H9 (cell line): Measurements from ENCODE around the gene TAF12. TPM values are rescaled to one million over a fixed set of nuclear protein-coding genes. Genes with fewer than 3 reads are reported as not detected.

Experiments
- DNase-seq: peaks from one replicate; pipeline ENCODE4 v3.0.0-alpha.2; 2017
- H2AFZ ChIP-seq: one replicate; pipeline ENCODE4 v1.6.1; 2013; ENCODE audit warnings: mild to moderate bottlenecking, low read length, control low read depth, moderate library complexity
- H2AK5ac ChIP-seq: 2 replicates; pipeline ENCODE4 v1.6.1; 2013; ENCODE audit warnings: low read length, control low read depth, mixed read lengths; ENCODE audit not compliant: insufficient read length
- H2BK120ac ChIP-seq: one replicate; pipeline ENCODE4 v1.6.1; 2013; ENCODE audit warnings: low read depth, mild to moderate bottlenecking, low read length, control low read depth, inconsistent platforms; ENCODE audit not compliant: poor library complexity, severe bottlenecking
- H2BK12ac ChIP-seq: 2 replicates; pipeline ENCODE4 v1.6.1; 2013; ENCODE audit warnings: low read length, control low read depth, mixed read lengths, low read depth; ENCODE audit not compliant: insufficient read length
- H2BK15ac ChIP-seq: 2 replicates; pipeline ENCODE4 v1.6.1; 2013; ENCODE audit warnings: low read depth, low read length, control low read depth
- H2BK20ac ChIP-seq: one replicate; pipeline ENCODE4 v1.6.1; 2013; ENCODE audit warnings: low read depth, mild to moderate bottlenecking, low read length, control low read depth, inconsistent platforms; ENCODE audit not compliant: poor library complexity, severe bottlenecking
- H2BK5ac ChIP-seq: 2 replicates; pipeline ENCODE4 v1.6.1; 2013; ENCODE audit warnings: low read length, control low read depth, mixed read lengths; ENCODE audit not compliant: insufficient read length
- H3K14ac ChIP-seq: 2 replicates; pipeline ENCODE4 v1.6.1; 2013; ENCODE audit warnings: low read length, control low read depth; ENCODE audit not compliant: insufficient read depth
- H3K18ac ChIP-seq: 2 replicates; pipeline ENCODE4 v1.6.1; 2013; ENCODE audit warnings: low read depth, mild to moderate bottlenecking, mixed read lengths, low read length, control low read depth; ENCODE audit not compliant: insufficient read length
- H3K23ac ChIP-seq: 2 replicates; pipeline ENCODE4 v1.6.1; 2013; ENCODE audit warnings: low read length, control low read depth, mixed read lengths, low read depth; ENCODE audit not compliant: insufficient read length
- H3K23me2 ChIP-seq: 2 replicates; pipeline ENCODE4 v1.6.1; 2013; ENCODE audit warnings: low read depth, mild to moderate bottlenecking, mixed read lengths, low read length, control low read depth; ENCODE audit not compliant: insufficient read length, poor library complexity, severe bottlenecking
- H3K27ac ChIP-seq: 2 replicates; pipeline ENCODE4 v1.5.1; 2013; ENCODE audit warnings: low read length, control low read depth, mixed read lengths, low read depth; ENCODE audit not compliant: insufficient read length
- H3K27me3 ChIP-seq: 2 replicates; pipeline ENCODE4 v1.6.1; 2013; ENCODE audit warnings: low read length, control low read depth, inconsistent platforms; ENCODE audit not compliant: insufficient read depth
- H3K4ac ChIP-seq: 2 replicates; pipeline ENCODE4 v1.6.1; 2013; ENCODE audit warnings: low read depth, mild to moderate bottlenecking, control low read depth, inconsistent platforms, low read length, moderate library complexity
- H3K4me1 ChIP-seq: 2 replicates; pipeline ENCODE4 v1.6.1; 2013; ENCODE audit warnings: low read length, control low read depth, inconsistent platforms; ENCODE audit not compliant: insufficient read depth
- H3K4me2 ChIP-seq: 2 replicates; pipeline ENCODE4 v1.6.1; 2013; ENCODE audit warnings: low read length, control low read depth, mixed read lengths; ENCODE audit not compliant: insufficient read length, insufficient read depth
- H3K56ac ChIP-seq: 2 replicates; pipeline ENCODE4 v1.6.1; 2013; ENCODE audit warnings: low read depth, mild to moderate bottlenecking, mixed read lengths, low read length, control low read depth; ENCODE audit not compliant: insufficient read length
- H3K79me1 ChIP-seq: 2 replicates; pipeline ENCODE4 v1.6.1; 2013; ENCODE audit warnings: low read depth, mild to moderate bottlenecking, moderate library complexity, low read length, control low read depth, inconsistent platforms; ENCODE audit not compliant: insufficient read depth, poor library complexity, severe bottlenecking
- H3K79me2 ChIP-seq: 2 replicates; pipeline ENCODE4 v1.6.1; 2013; ENCODE audit warnings: low read length, control low read depth, inconsistent platforms; ENCODE audit not compliant: insufficient read depth
- H3K9ac ChIP-seq: 2 replicates; pipeline ENCODE4 v1.6.1; 2013; ENCODE audit warnings: low read length, control low read depth, mixed read lengths; ENCODE audit not compliant: insufficient read length; ENCODE audit errors: extremely low read depth
- H3K9me3 ChIP-seq: one replicate; pipeline ENCODE4 v1.6.1; 2013; ENCODE audit warnings: low read depth, low read length, inconsistent platforms; ENCODE audit not compliant: control insufficient read depth
- H3T11ph ChIP-seq: one replicate; pipeline ENCODE4 v1.6.1; 2013; ENCODE audit warnings: mild to moderate bottlenecking, low read length, control low read depth, inconsistent platforms
- H4K20me1 ChIP-seq: one replicate; pipeline ENCODE4 v1.6.1; 2013; ENCODE audit not compliant: control insufficient read depth, insufficient read length, insufficient read depth
- H4K5ac ChIP-seq: 2 replicates; pipeline ENCODE4 v1.6.1; 2013; ENCODE audit warnings: low read depth, mild to moderate bottlenecking, mixed read lengths, low read length, control low read depth; ENCODE audit not compliant: insufficient read length
- H4K8ac ChIP-seq: replicated peaks from 2 replicates; pipeline ENCODE4 v1.6.1; 2013; ENCODE audit warnings: low read length, control low read depth, mixed read lengths, low read depth; ENCODE audit not compliant: insufficient read length
- H4K91ac ChIP-seq: 2 replicates; pipeline ENCODE4 v1.6.1; 2013; ENCODE audit warnings: low read depth, mild to moderate bottlenecking, moderate library complexity, mixed read lengths, low read length, control low read depth; ENCODE audit not compliant: insufficient read length
- H3K27ac Mint-ChIP-seq, 3 experiments: 2 replicates in 2 of 3; 3 replicates in 1 of 3; pipeline ENCODE4 v1.8.0; 2020 to 2021; ENCODE audit warnings: mixed read lengths in 3 of 3, mild to moderate bottlenecking in 1 of 3, moderate library complexity in 1 of 3
- H3K27me3 Mint-ChIP-seq: 2 replicates; pipeline ENCODE4 v1.8.0; 2021; ENCODE audit warnings: low read depth, mild to moderate bottlenecking, moderate library complexity, mixed read lengths
- H3K36me3 Mint-ChIP-seq, 3 experiments: 2 replicates in 2 of 3; 3 replicates in 1 of 3; pipeline ENCODE4 v1.8.0; 2020 to 2021; ENCODE audit warnings: low read depth in 3 of 3, mixed read lengths in 3 of 3; ENCODE audit not compliant: insufficient read depth in 1 of 3
- H3K4me1 Mint-ChIP-seq, 2 experiments: 2 replicates each; pipeline ENCODE4 v1.8.0; 2020; ENCODE audit warnings: mixed read lengths in 2 of 2
- H3K4me3 Mint-ChIP-seq, 2 experiments: 2 replicates in 1 of 2; 3 replicates in 1 of 2; pipeline ENCODE4 v1.8.0; 2020 to 2021; ENCODE audit warnings: mild to moderate bottlenecking in 2 of 2, mixed read lengths in 2 of 2, moderate library complexity in 1 of 2
- H3K9me3 Mint-ChIP-seq, 2 experiments: 2 replicates in 1 of 2; 3 replicates in 1 of 2; pipeline ENCODE4 v1.8.0; 2020; ENCODE audit warnings: mild to moderate bottlenecking in 2 of 2, mixed read lengths in 2 of 2, moderate library complexity in 1 of 2
- CTCF ChIP-seq: fragments of 200-600 bp; sonication (generic); conservative IDR thresholded peaks from 3 replicates; pipeline ENCODE4 v1.8.0; 2021; ENCODE audit warnings: antibody characterized with exemption, mild to moderate bottlenecking
- WGBS: extraction: QIAGEN DNeasy Blood & Tissue Kit; methylation state at CpG from one replicate; pipeline ENCODE4 v1.1.7; 2013; ENCODE audit warnings: missing lambda C conversion rate, low lambda C conversion rate, mixed read lengths; ENCODE audit not compliant: insufficient read length; ENCODE audit errors: extremely low coverage; 5-methylcytosine and 5-hydroxymethylcytosine counted together
- total RNA-seq: library from RNA; stranded (reverse); gene quantifications from 2 replicates; pipeline ENCODE4 v1.2.1, GENCODE V29; 2021

The TAF12 gene
- total RNA-seq, 1 experiment from 2014 or later = 22.1 TPM

DNA sequence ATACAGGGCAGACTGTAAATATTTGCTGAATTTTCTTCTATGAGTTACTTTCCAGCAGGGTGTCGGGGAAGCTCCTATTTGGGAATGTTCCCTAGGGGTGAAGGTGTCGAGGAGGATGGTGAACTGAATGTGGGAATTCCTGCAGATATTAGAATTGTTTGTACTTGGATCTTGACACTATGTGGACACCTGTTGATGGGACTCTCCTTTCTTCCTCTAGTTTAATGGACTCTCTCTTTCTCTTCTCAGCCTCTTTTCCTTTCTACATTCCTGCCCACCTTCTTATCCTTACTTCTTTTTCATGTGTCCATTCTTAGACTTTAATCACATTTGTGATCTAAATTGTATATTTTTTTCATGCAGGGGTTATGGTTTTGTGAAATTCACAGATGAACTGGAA, 75.9 kb downstream of the TAF12 start:
- H3K4ac ChIP-seq = no peak overlapping the region
- H2BK120ac ChIP-seq = no peak overlapping the region
- TF ChIP-seq CTCF = no peak
- H3K79me2 ChIP-seq = no peaks in the 10 kb centered on the region
- H4K5ac ChIP-seq = no peak overlapping the region
- H3K27me3 ChIP-seq = no peaks in the 10 kb centered on the region
- H3K9me3 ChIP-seq = no peaks in the 10 kb centered on the region
- Mint-ChIP-seq H3K27ac (peak overlapping the region in 2 of 3 experiments; percentile 4 to 9; a peak in 2 of 7 replicates), H3K4me3 (no peak overlapping the region), H3K9me3 (no peaks in the 10 kb centered on the region), H3K36me3 (peaks cover 24 to 82% (median 60%) of the 10 kb centered on the region in 3 experiments; a peak in 6 of 7 replicates), H3K27me3 (no peaks in the 10 kb centered on the region), H3K4me1 (no peaks in the 10 kb centered on the region)
- H3K56ac ChIP-seq = no peak overlapping the region
- H4K20me1 ChIP-seq = no peaks in the 10 kb centered on the region
- no peak overlapping the region for H2AK5ac ChIP-seq
- H3K4me2 ChIP-seq = no peak overlapping the region
- H4K8ac ChIP-seq = no peak overlapping the region
- H3K4me1 ChIP-seq = no peaks in the 10 kb centered on the region
- no peak overlapping the region for H2BK12ac ChIP-seq
- H2BK5ac ChIP-seq = no peak overlapping the region
- no peak overlapping the region for H4K91ac ChIP-seq
- no peak overlapping the region for H2AFZ ChIP-seq
- no peak overlapping the region for H2BK15ac ChIP-seq
- H3K23me2 ChIP-seq = no peaks in the 10 kb centered on the region
- no peak overlapping the region for H3K23ac ChIP-seq
- no CpG with 5 or more reads among the region's 2 CpGs for WGBS
- H3K27ac ChIP-seq = no peak overlapping the region
- H3T11ph ChIP-seq = no peak overlapping the region
- H2BK20ac ChIP-seq = no peak overlapping the region
- H3K9ac ChIP-seq = no peak overlapping the region
- H3K18ac ChIP-seq = no peak overlapping the region
- H3K14ac ChIP-seq = no peak overlapping the region
- H3K79me1 ChIP-seq = peaks cover 4% of the 10 kb centered on the region
- DNase-seq = no peak
